Measurements from ENCODE around the gene SFMBT2.

SFMBT2 gene

DNA sequence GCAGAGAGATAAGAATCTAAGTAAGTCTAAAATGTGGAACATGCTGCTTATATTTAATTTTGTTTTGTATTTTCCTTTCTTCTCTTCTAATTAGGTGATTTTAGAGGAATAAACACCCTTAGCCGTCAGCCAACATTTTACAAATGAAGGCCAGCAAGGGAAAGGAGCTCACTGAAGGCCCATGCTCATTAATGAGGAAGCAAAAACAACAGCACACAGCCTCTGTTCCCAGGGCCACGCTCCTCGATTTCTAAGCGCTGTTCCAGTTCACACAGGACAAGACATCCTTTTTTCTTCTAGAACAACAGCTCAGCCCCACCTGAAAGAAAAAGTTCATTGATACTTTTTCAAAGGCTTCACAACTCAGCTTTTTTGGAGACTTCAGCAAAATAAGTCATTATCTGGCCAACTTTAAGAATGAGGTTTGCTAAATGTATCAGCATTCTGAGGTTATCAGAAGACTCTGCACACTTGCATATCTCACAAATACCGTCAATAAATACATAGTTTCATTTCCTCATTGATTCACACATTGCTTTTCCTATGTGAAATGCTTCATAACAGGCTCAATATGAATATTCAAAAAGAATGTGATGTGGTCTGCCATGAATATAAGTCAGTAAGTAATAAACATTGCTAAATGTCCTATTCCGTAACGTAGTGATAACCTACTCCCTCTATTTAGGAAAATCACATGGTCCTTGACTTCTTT lies 34.8 kb upstream of the SFMBT2 start:
- Mint-ChIP-seq H3K9me3 (peaks cover 22% of the 10 kb centered on the region), H3K36me3 (ENCODE audit: low read depth) (no peaks in the 10 kb centered on the region), H3K4me1 (peaks cover 10% of the 10 kb centered on the region), H3K27me3 (ENCODE audit: low read depth) (peaks cover 3% of the 10 kb centered on the region), H3K27ac (no peak overlapping the region), H3K4me3 (no peak overlapping the region)
- TF ChIP-seq, protein P1, sequence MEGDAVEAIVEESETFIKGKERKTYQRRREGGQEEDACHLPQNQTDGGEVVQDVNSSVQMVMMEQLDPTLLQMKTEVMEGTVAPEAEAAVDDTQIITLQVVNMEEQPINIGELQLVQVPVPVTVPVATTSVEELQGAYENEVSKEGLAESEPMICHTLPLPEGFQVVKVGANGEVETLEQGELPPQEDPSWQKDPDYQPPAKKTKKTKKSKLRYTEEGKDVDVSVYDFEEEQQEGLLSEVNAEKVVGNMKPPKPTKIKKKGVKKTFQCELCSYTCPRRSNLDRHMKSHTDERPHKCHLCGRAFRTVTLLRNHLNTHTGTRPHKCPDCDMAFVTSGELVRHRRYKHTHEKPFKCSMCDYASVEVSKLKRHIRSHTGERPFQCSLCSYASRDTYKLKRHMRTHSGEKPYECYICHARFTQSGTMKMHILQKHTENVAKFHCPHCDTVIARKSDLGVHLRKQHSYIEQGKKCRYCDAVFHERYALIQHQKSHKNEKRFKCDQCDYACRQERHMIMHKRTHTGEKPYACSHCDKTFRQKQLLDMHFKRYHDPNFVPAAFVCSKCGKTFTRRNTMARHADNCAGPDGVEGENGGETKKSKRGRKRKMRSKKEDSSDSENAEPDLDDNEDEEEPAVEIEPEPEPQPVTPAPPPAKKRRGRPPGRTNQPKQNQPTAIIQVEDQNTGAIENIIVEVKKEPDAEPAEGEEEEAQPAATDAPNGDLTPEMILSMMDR (IDR thresholded peaks at IDR 0.05; ENCODE audit: unreplicated experiment in 3 of 3), result no peak

DNA sequence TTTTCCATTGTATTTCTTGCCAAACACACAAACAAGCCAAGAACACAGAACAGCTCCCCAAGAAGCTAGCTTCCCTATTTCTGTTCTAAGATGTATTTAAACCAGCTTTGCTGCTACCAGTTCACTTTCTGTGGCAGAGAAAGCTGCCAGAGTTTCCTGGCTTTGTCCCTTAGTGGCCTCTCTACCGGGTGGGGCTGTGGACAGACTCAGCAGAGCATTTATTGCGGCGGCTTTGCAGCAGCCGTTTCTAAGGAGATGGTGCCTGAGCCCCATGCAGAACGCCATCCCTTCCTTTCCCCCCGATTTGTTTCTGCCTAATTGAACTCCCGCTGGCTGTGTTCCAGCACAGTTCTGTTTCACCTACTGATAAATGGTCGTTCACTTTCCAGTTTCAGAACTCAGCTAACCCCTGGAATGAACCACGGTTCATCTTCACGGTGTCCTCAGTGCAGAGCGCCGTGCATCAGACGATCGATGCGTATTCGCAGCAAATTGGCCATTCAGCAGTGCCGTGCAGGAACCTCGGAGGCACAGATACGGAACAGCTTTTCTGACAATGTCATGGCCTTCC lies 33.8 kb upstream of the SFMBT2 start:
- no peaks in the 10 kb centered on the region for H3K36me3 Mint-ChIP-seq (ENCODE audit: low read depth)
- no peak overlapping the region for H3K4me3 Mint-ChIP-seq
- H3K9me3 Mint-ChIP-seq, result peaks cover 15% of the 10 kb centered on the region
- TF ChIP-seq, protein P1 (IDR thresholded peaks at IDR 0.05; ENCODE audit: unreplicated experiment in 3 of 3), result no peak
- H3K27ac Mint-ChIP-seq, result no peak overlapping the region
- H3K27me3 Mint-ChIP-seq (ENCODE audit: low read depth), result peaks cover 6% of the 10 kb centered on the region
- H3K4me1 Mint-ChIP-seq, result peaks cover 14% of the 10 kb centered on the region

DNA sequence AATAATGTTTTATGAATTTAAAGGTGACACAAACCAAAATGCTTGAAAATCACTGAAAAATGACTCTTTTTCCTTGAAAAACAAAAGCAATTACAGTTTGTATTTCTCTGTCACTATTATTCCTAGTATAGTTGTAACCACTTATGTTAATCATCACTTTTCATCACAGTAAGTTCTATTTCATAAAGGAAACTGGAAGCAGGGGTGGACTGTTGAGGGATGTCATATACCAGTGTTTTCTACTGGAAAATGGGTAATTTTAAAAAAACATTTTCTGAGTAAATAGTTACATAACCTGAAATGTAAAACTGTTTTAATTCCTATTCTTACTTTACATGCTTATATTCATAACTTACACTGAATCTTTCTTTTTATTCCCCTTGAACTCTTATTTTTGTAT lies 32.2 kb upstream of the SFMBT2 start:
- Mint-ChIP-seq H3K36me3 (ENCODE audit: low read depth) (no peaks in the 10 kb centered on the region), H3K27ac (no peak overlapping the region), H3K4me3 (no peak overlapping the region), H3K4me1 (peaks cover 29% of the 10 kb centered on the region), H3K27me3 (ENCODE audit: low read depth) (peaks cover 9% of the 10 kb centered on the region), H3K9me3 (peaks cover 2% of the 10 kb centered on the region)
- TF ChIP-seq, protein P1 (IDR thresholded peaks at IDR 0.05; ENCODE audit: unreplicated experiment in 3 of 3), result no peak

DNA sequence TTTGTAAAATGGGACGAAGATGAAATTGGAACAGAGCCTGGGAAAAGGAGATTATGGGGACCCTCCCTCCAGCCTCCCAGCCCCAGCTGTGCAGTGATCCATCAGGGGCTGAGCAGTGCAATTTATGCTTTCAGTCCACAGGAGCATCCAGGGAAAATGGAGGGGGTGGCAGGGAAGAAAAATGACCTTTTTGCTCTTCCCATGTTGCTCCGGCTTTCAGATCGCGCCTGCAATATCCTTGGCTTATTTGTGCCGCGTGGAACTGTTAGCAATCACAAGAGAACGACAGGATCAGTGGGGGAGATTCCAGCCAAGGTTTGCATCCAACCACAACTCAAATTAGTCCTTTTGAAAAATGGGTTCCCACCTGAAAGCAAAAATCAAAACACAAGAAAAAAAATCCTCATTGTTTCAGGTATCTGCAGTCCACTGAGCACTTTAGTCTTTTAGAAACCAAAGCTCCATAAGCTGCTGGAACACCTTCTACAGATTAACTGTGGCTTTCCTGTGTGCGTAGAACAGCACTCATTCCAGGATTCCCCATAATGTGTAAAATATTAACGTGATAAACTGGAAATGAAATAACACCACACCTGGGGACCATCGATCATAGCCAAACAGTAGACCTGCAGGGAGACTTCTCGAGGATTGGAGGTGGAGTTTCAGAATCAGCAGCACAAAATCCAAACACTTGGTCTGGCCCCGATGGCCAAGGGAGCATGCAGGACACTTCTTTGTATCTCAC lies 30.7 kb upstream of the SFMBT2 start:
- Mint-ChIP-seq H3K27ac (no peak overlapping the region), H3K4me1 (peaks cover 29% of the 10 kb centered on the region)
- TF ChIP-seq, protein P1 (IDR thresholded peaks at IDR 0.05; ENCODE audit: unreplicated experiment in 3 of 3), result no peak

DNA sequence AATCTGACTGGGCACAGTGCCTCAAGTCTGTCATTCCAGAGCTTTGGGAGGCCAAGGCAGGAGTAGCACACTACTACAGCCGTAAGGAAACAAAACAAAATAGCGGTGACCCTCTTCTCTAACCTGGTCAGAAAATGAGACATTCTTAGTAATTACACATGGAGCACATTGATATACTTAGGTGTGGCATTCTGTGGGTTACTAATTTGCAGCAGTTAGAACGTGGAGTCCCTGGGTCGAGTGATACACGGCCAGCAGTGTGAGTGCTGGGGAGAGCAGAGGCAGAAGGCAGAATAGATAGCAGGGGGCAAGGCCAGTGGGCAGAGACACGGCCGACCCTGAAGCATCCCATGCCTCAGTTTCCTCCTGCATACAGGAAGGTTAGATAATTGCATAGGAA lies 28.9 kb upstream of the SFMBT2 start:
- H3K4me1 Mint-ChIP-seq, result peaks cover 27% of the 10 kb centered on the region
- peaks cover 12% of the 10 kb centered on the region for H3K27me3 Mint-ChIP-seq (ENCODE audit: low read depth)
- H3K9me3 Mint-ChIP-seq, result no peaks in the 10 kb centered on the region
- H3K27ac Mint-ChIP-seq, result no peak overlapping the region
- TF ChIP-seq, protein P1 (IDR thresholded peaks at IDR 0.05; ENCODE audit: unreplicated experiment in 3 of 3), result no peak
- no peaks in the 10 kb centered on the region for H3K36me3 Mint-ChIP-seq (ENCODE audit: low read depth)
- no peak overlapping the region for H3K4me3 Mint-ChIP-seq

More for the DNA sequence above, 30.7 kb upstream of the SFMBT2 start:
- H3K9me3 Mint-ChIP-seq, result no peaks in the 10 kb centered on the region
- H3K4me3 Mint-ChIP-seq, result no peak overlapping the region
- H3K36me3 Mint-ChIP-seq (ENCODE audit: low read depth), result no peaks in the 10 kb centered on the region
- peaks cover 9% of the 10 kb centered on the region for H3K27me3 Mint-ChIP-seq (ENCODE audit: low read depth)
